SK-N-MC (cell line): Measurements from ENCODE around the gene FREM3.
"Not testable (repeated sequence)": the region's sequence is repeated elsewhere in the genome, so short reads cannot be mapped to it uniquely, and the experiment has no call there.

Experiments
- DNase-seq: peaks from one replicate; pipeline ENCODE4 v3.0.0-alpha.2; 2011; ENCODE audit warnings: low read depth, low spot score
- H3K27ac ChIP-seq: fragments of 200-600 bp; sonication (generic); 2 replicates; pipeline ENCODE4 v1.5.1; 2016; ENCODE audit warnings: mixed run types
- H3K36me3 ChIP-seq: fragments of 200-600 bp; sonication (generic); 2 replicates; pipeline ENCODE4 v1.6.1; 2017; ENCODE audit warnings: antibody characterized with exemption, low read length, mixed read lengths; ENCODE audit not compliant: insufficient read depth
- H3K4me3 ChIP-seq: fragments of 200-600 bp; sonication (generic); 2 replicates; pipeline ENCODE4 v1.5.1; 2016
- H3K9ac ChIP-seq: fragments of 200-600 bp; sonication (generic); 2 replicates; pipeline ENCODE4 v1.8.0; 2017; ENCODE audit warnings: mixed run types, mixed read lengths; ENCODE audit not compliant: insufficient read length
- H3K9me3 ChIP-seq: fragments of 200-600 bp; sonication (generic); 2 replicates; pipeline ENCODE4 v1.6.1; 2017; ENCODE audit warnings: low read depth, mild to moderate bottlenecking, antibody characterized with exemption, low read length, moderate library complexity, mixed read lengths
- EZH2 ChIP-seq: fragments of 200-600 bp; sonication (generic); IDR thresholded peaks from one replicate; pipeline ENCODE4 v1.6.1; 2017; ENCODE audit warnings: antibody characterized with exemption
- FOXP2 ChIP-seq: optimal IDR thresholded peaks from 2 replicates; pipeline ENCODE3; 2011; ENCODE audit warnings: mild to moderate bottlenecking, moderate library complexity; ENCODE audit not compliant: insufficient read depth; ENCODE audit errors: extremely low read length, control extremely low read depth
- POLR2AphosphoS5 ChIP-seq: IDR thresholded peaks from 2 replicates; pipeline ENCODE4 v1.6.1; 2012; ENCODE audit warnings: mild to moderate bottlenecking, low read depth, low read length, borderline replicate concordance

FREM3 gene

DNA sequence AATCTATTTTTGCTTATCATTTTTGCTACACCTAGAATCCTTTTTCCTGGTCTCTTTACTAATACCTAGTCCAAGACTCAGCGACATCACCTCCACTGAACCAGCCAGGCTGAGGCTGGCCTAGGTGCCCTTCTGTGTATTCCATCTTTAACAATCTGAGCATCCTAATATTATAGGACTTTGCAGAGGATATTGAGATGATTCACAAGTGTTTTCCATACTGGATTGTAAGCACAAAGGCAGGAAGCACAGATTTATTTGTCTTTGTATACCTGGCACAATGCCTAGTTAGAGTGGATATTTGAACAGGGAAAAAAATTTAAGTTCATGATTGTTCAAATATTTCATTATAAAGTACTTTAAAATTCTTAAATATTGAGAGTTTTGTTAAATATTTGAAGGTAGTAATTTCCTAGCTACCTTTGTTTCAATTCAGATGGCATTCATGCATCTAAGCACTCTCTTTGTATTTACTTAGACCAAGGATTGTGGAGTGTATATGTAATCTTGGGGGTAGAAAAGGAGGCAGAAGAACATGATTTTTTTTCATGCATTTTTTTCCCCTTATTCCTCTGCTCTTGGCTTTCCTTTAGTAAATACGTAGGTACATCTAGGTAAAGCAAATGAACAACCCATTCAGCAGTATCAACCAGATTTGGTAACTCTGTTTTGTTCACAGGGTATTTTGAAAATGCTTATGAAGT lies 168.5 kb downstream of the FREM3 start:
- DNase-seq, result no peak
- H3K4me3 ChIP-seq, result no peak overlapping the region
- no peak overlapping the region for H3K9ac ChIP-seq
- no peaks in the 10 kb centered on the region for H3K9me3 ChIP-seq
- TF ChIP-seq FOXP2 (no peak), POLR2AphosphoS5 (no peak), EZH2 (no peak)
- no peak overlapping the region for H3K27ac ChIP-seq
- peaks cover 94% of the 10 kb centered on the region for H3K36me3 ChIP-seq

DNA sequence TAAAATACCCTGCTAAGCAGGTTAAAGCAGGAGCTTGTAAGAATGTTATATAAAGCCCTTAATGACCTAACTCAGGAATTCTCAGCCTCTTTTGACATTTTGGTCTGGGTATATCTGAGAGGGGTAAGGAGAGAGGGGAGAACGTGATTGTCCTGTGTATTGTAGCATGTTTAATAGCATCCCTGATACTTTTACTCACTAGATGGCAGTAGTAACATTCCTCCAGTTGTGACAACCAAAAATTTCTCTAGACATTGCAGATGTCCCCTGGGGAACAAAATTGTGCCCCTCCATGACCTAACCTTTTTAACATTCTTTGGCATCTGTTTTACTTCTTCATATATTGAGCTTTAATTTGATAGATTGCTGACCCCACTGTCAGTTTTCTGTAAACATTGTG lies 169.1 kb downstream of the FREM3 start:
- H3K36me3 ChIP-seq, result peaks cover 94% of the 10 kb centered on the region
- no peak for DNase-seq
- H3K9me3 ChIP-seq, result no peaks in the 10 kb centered on the region
- TF ChIP-seq POLR2AphosphoS5, result no peak
- TF ChIP-seq EZH2, result no peak
- TF ChIP-seq FOXP2, result no peak
- H3K27ac ChIP-seq, result no peak overlapping the region
- H3K4me3 ChIP-seq, result no peak overlapping the region
- H3K9ac ChIP-seq, result no peak overlapping the region

DNA sequence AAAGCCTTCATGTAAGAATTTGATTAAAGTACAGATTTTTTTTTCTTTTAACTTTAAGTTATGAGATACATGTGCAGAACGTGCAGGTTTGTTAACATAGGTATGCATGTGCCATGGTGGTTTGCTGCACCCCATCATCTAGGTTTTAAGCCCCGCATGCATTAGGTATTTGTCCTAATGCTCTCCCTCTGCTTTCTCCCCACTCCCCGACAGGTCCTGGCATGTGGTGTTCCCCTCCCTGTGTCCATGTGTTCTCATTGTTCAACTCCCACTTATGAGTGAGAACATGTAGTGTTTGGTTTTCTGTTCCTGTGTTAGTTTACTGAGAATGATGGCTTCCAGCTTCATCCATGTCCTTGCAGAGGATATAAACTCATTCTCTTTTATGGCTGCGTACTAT lies 172.4 kb downstream of the FREM3 start:
- H3K4me3 ChIP-seq, H3K9me3 ChIP-seq, DNase-seq, H3K9ac ChIP-seq, H3K27ac ChIP-seq: not testable (repeated sequence)
- peaks cover 93% of the 10 kb centered on the region for H3K36me3 ChIP-seq
